Activated CD4-positive, alpha-beta T cell treated with anti-CD3 and anti-CD28 coated beads, Interleukin-2, amount 10 ng/mL, durations not matched to agents 7 days and 5 days (primary cell): ENCODE results near the gene ZFP62. TPM values are rescaled to one million over a fixed set of nuclear protein-coding genes. Genes with fewer than 3 reads are reported as not detected.
"Not testable (repeated sequence)": the region's sequence is repeated elsewhere in the genome, so short reads cannot be mapped to it uniquely, and the experiment has no call there.

Experiments
- CTCF ChIA-PET: fragments of 350-600 bp; sonication (Branson Sonifier 250); formaldehyde crosslinking; loops from one replicate; lab custom pipeline; 2021; ENCODE audit warnings: antibody characterized with exemption; lab: Charles Lee
- POLR2A ChIA-PET: fragments of 350-600 bp; sonication (Branson Sonifier 250); formaldehyde crosslinking; loops from one replicate; lab custom pipeline; 2021; ENCODE audit warnings: antibody characterized with exemption; lab: Charles Lee
- DNase-seq: peaks from one replicate; pipeline ENCODE4 v3.0.0-alpha.2; 2020
- H3K27ac Mint-ChIP-seq: one replicate; pipeline ENCODE4 v1.8.0; 2021; ENCODE audit warnings: mild to moderate bottlenecking, moderate library complexity, mixed read lengths
- H3K27me3 Mint-ChIP-seq: one replicate; pipeline ENCODE4 v1.8.0; 2021; ENCODE audit warnings: mixed read lengths
- H3K36me3 Mint-ChIP-seq: one replicate; pipeline ENCODE4 v1.8.0; 2021; ENCODE audit warnings: low read depth, mixed read lengths
- H3K4me1 Mint-ChIP-seq: one replicate; pipeline ENCODE4 v1.8.0; 2021; ENCODE audit warnings: mixed read lengths
- H3K4me3 Mint-ChIP-seq: one replicate; pipeline ENCODE4 v1.8.0; 2021; ENCODE audit warnings: mild to moderate bottlenecking, moderate library complexity, mixed read lengths
- H3K9me3 Mint-ChIP-seq: one replicate; pipeline ENCODE4 v1.8.0; 2021; ENCODE audit warnings: mixed read lengths
- total RNA-seq, 2 experiments: library from RNA; stranded (reverse); gene quantifications; one replicate each; pipeline ENCODE4 v1.2.3, GENCODE V29; 2021

ZFP62 gene
- total RNA-seq, result 10 to 100 TPM; 35.6 to 36.5 TPM

DNA sequence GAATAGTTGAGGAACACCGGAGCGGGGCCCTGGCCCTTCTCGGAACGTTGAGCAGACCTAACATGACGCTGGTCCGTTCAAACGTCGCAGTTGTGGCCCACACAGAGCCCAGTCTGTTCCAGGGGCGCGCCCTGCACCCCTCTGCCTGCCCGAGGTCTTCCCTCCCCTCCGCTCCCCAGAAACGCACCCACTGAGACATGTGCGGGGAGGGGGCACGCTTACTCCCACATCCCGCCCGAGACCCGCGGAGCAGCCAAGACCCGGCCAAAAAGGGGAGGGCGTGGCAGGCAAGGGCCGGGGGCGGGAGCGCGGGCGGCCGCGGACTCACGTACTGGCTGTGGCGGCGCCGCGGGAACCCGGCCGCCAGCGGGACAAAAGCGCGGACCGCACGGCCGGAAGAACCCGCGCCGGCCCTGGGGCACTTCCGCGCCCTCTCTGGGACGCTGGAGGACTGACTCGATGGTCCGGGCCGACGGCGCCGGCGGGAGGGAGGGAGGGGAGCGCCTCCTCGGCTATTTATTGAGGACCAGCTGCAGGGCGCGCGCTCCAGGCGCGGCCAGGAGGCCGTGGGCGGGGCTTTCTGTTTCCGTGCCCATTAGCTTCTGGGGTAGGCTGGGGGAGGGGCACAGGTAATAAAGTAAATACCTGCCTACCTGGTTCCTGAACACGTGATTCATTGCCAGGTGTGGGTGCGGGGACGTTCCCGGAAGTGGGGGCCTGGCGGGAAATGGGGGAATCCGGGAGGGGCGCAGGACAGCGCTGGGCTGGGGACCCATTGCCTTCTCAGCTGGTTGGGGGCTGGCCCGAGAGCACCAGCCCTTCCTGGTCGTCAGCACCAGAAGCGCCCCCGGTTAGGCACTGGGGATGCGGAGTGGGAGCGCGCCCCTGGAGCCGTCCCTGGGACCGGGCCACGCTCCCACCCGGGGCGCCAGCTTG, at the start of gene ZFP62:
Gene ZFP62, minus strand, starts transcription at position 390 of the 936 bp plus-strand sequence. Its CDS starts 57 bp downstream, at position 333.
- H3K36me3 Mint-ChIP-seq, result peaks cover 22% of the 10 kb centered on the region
- ChIA-PET CTCF (interaction anchor here (1.0 to 2.5 kb wide), 3 partner anchors 11 to 48 kb away, joined by 3 to 6 read pairs (median 4); no protein-coding TSS in a partner anchor), POLR2A (no interaction called here)
- peak within 1 kb of the TSS; percentile 95 for H3K4me3 Mint-ChIP-seq
- peaks cover 19% of the 10 kb centered on the region for H3K4me1 Mint-ChIP-seq
- DNase-seq, result peak; percentile 87
- H3K27me3 Mint-ChIP-seq, result peaks cover 5% of the 10 kb centered on the region
- H3K27ac Mint-ChIP-seq, result peak within 1 kb of the TSS; percentile 92
- no peaks in the 10 kb centered on the region for H3K9me3 Mint-ChIP-seq

DNA sequence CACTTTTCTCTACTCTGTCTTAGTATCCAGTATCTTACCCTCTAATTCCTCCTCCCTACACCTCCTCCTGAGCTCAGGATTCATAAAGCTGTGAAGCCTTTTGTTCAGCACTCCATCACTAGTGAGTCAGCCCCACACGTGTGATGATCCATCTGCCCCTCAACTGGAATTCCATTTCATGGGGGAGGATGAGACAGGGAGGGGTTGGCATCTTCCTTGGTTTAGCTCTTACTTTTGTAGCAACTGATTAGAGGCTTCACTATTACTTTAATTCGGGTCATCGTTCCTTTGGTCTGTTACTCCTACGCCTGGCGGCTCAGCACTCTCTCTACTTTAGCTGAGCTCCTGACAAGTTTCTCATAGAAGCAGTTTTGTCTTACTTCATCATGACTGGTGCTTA, 49.7 kb upstream of the ZFP62 start:
- ChIA-PET POLR2A (no interaction called here), CTCF (interaction anchor here (0.7 to 1.5 kb wide), 2 partner anchors 11 to 50 kb away, joined by 3 to 6 read pairs; no protein-coding TSS in a partner anchor)
- Mint-ChIP-seq H3K36me3 (no peaks in the 10 kb centered on the region), H3K4me1 (no peaks in the 10 kb centered on the region), H3K9me3 (peaks cover 3% of the 10 kb centered on the region), H3K27me3 (peaks cover 1% of the 10 kb centered on the region), H3K4me3 (no peak overlapping the region), H3K27ac (no peak overlapping the region)
- DNase-seq, result no peak

DNA sequence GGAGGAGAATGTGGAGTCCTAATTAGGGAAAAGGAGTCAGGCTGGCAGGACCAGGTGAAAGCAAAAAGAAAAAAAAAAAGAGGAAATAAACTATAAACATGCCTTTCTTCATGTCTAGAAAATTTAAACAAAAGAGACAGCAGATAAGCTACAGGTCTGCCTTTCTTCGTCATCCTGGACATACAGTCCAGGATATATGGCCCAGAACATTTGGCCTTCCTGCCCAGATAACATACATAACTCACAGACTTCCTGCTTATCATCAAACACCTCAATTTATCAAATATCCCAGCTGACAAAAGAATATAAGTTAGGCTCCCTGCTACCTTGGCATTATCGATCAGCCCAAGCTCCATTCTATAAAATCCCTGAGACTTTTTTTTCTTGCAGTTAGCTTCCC, 49.1 kb upstream of the ZFP62 start:
- POLR2A ChIA-PET, result no interaction called here
- DNase-seq, result no peak

DNA sequence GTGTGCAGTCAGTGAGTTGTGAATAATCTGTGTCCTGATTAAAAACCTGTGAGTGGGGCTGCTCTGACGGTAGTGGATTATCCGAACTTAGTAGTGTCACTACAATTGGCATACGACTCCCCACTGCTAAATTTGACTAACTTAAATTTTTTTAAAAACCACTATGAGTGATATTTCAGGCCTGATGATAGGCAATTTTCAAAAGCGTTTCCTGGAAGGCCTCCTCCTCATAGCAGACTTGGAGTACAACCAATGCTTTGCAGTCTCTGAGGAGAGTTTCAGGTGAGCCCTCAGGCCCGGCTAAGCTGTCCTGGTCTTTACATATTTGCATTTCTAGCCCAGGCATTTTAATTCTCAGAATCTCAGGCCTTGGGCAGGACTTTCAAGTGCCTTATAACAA, 48.7 kb upstream of the ZFP62 start:
- Mint-ChIP-seq H3K27ac (no peak overlapping the region), H3K4me1 (no peaks in the 10 kb centered on the region), H3K27me3 (peaks cover 2% of the 10 kb centered on the region), H3K36me3 (no peaks in the 10 kb centered on the region), H3K4me3 (no peak overlapping the region), H3K9me3 (no peaks in the 10 kb centered on the region)
- CTCF ChIA-PET, result interaction anchor here (0.6 to 0.7 kb wide), 2 partner anchors 51 to 275 kb away, joined by 3 to 6 read pairs; no protein-coding TSS in a partner anchor
- no peak for DNase-seq
- POLR2A ChIA-PET, result no interaction called here

More for the DNA sequence above, 49.1 kb upstream of the ZFP62 start:
- H3K4me1 Mint-ChIP-seq, result no peaks in the 10 kb centered on the region
- H3K9me3 Mint-ChIP-seq, result no peaks in the 10 kb centered on the region
- no peak overlapping the region for H3K27ac Mint-ChIP-seq
- no peaks in the 10 kb centered on the region for H3K36me3 Mint-ChIP-seq
- CTCF ChIA-PET, result interaction anchor here (0.6 to 0.7 kb wide), 2 partner anchors 51 to 274 kb away, joined by 3 to 6 read pairs; no protein-coding TSS in a partner anchor
- H3K27me3 Mint-ChIP-seq, result peaks cover 2% of the 10 kb centered on the region
- no peak overlapping the region for H3K4me3 Mint-ChIP-seq

DNA sequence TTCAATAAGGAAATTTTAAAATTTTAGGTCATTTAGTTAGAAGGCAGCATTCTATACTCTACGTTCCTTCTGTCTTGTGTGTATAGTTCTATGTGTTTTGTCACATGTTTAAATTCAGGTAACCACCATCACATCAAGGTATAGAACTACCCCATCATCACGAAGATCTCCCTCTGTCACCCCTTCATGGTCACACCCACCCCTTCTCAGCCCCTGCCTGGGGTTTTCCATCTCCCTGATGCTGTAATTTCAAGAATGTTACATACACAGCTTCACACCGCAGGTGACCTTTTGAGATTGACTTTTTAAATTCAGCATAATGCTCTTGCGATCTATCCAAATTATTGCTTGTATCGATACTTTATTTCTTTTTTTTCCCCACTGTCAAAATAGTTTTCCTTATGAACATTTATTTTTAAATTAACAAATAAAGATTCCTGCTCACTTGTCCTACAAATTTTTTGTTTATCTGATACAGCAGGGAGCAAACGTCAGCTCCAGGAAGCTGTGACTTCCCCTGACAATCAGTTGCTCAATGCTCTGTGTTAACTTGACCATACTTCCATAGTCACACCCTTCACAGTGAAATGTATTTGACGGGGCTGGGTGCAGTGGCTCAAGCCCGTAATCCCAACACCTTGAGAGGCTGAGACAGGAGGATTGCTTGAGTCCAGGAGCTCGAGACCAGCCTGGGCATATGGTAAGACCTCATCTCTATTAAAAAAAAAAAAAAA, 48.1 kb upstream of the ZFP62 start:
- Mint-ChIP-seq H3K4me3 (no peak overlapping the region), H3K27ac (no peak overlapping the region), H3K4me1 (no peaks in the 10 kb centered on the region), H3K27me3 (peaks cover 2% of the 10 kb centered on the region), H3K36me3 (no peaks in the 10 kb centered on the region), H3K9me3 (no peaks in the 10 kb centered on the region)
- ChIA-PET POLR2A (no interaction called here), CTCF (no interaction called here)
- no peak for DNase-seq

DNA sequence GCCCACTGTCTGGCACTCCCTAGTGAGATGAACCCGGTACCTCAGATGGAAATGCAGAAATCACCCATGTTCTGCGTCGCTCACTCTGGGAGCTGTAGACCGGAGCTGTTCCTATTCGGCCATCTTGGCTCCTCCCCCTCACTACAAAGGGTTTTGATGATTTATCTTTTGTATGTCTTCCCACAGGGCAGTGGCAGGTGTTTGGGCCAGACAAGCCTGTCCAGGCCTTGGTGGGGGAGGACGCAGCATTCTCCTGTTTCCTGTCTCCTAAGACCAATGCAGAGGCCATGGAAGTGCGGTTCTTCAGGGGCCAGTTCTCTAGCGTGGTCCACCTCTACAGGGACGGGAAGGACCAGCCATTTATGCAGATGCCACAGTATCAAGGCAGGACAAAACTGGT, 47.3 kb upstream of the ZFP62 start:
- Mint-ChIP-seq H3K27me3 (peaks cover 2% of the 10 kb centered on the region), H3K4me1 (no peaks in the 10 kb centered on the region), H3K4me3 (no peak overlapping the region), H3K9me3 (no peaks in the 10 kb centered on the region), H3K36me3 (no peaks in the 10 kb centered on the region), H3K27ac (no peak overlapping the region)
- DNase-seq, result no peak
- CTCF ChIA-PET, result no interaction called here
- POLR2A ChIA-PET, result no interaction called here

DNA sequence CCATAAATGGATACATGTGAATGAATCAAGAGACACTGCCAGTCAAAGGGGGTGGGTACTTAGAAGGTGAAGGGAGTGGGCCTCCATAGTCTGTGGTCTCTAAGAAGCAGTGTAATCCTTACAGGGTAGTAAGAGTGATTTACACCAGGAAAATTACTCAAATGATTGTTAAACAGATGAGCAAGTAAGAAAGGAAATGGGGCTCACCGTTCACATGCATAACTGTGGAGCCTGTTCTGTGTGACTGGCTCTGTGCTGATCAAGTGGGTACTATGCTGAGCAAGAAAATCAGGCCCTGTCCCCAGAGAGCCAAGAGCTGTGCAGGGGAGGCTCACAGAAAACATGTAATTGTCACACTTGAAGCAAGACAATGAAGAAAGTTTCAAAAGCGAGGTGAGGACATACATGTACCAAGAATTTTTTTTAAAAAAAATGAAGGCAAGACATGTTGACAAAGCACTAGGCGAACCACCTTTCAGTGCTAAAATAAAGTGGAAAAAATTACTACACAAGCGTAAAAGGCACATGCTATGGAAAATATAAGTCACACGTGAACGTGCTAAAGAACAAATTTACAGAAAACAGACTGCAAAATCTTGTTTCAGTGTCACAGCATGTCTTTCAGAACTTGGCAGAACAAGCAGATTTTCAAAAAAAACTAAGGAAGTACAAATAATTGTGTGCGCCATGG, 40.4 kb upstream of the ZFP62 start:
- no peak overlapping the region for H3K4me3 Mint-ChIP-seq
- no peak overlapping the region for H3K27ac Mint-ChIP-seq
- ChIA-PET POLR2A (no interaction called here), CTCF (no interaction called here)
- no peaks in the 10 kb centered on the region for H3K36me3 Mint-ChIP-seq
- DNase-seq, result no peak
- H3K9me3 Mint-ChIP-seq, result no peaks in the 10 kb centered on the region
- H3K27me3 Mint-ChIP-seq, result peaks cover 2% of the 10 kb centered on the region
- no peaks in the 10 kb centered on the region for H3K4me1 Mint-ChIP-seq

DNA sequence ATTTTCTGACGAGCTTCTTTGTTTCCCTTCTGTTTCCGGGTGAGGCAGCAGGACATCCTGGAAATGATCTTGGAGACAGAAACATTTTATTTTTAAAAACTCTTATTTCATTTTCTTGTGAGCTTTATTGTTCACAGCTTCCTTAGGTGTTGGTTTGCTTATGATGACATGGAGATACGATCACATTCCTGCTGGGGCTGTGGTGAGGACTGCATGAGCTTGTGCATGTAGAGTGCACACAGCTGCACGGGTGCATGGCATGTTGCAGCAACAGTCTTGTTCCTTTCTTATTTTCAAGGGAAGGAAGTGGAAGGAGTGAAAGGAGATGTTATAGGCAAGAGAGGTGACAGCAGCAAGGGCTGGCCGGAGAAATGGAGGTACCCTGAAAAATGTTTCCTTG, 39.1 kb upstream of the ZFP62 start:
- H3K9me3 Mint-ChIP-seq, result peaks cover 3% of the 10 kb centered on the region
- no peaks in the 10 kb centered on the region for H3K27me3 Mint-ChIP-seq
- ChIA-PET CTCF (interaction anchor here (0.8 kb wide), 1 partner anchor 11 kb away, joined by 3 read pairs; no protein-coding TSS in a partner anchor), POLR2A (no interaction called here)
- no peak overlapping the region for H3K4me3 Mint-ChIP-seq
- H3K36me3 Mint-ChIP-seq, result no peaks in the 10 kb centered on the region
- DNase-seq, result no peak
- no peak overlapping the region for H3K27ac Mint-ChIP-seq
- no peaks in the 10 kb centered on the region for H3K4me1 Mint-ChIP-seq

DNA sequence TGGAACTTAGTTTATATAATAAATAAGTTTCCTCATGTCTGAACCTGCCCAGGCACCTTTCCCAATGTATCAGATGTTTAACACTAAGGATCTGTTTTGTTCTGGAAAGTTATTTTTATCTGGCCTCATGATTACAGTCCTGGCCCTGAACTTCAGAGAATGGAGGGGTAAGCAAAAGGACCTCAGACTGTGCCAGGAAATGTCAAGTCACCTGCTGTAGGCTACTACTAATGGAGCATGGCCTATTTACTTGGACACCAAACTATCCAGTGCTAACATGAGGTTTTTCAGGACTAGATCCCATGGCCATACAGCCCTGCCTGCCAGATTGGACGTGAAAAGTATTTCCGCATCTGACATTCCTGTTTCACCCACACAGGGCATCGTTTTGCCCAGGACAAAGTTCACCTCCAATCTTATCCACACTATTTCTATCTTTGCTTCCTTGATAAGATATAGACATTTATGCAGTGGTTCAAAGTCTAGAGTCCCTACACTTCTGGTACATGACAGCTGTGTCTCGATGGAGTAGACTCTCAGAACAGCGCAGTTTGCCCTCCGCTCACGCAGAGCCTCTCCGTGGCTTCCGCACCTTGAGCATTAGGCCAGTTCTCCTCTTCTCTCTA, 37.7 kb upstream of the ZFP62 start, which contains the start of gene BTNL8:
Gene BTNL8, plus strand, starts transcription at position 539 of the 626 bp plus-strand sequence. CDS start 152 bp downstream, outside the sequence.
- ChIA-PET POLR2A (no interaction called here), CTCF (no interaction called here)
- H3K27me3 Mint-ChIP-seq, result peaks cover 3% of the 10 kb centered on the region

DNA sequence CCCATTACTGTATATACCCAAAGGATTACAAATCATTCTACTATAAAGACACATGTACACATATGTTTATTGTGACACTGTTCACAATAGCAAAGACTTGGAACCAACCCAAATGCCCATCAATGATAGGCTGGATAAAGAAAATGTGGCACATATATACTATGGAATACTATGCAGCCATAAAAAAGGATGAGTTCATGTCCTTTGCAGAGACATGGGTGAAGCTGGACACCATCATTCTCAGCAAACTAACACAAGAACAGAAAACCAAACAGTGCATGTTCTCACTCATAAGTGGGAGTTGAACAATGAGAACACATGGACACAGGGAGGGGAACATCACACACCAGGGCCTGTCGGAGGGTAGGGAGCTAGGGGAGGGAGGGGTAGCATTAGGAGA, 34.3 kb upstream of the ZFP62 start:
- H3K9me3 Mint-ChIP-seq, H3K4me1 Mint-ChIP-seq, POLR2A ChIA-PET, H3K4me3 Mint-ChIP-seq, H3K36me3 Mint-ChIP-seq, CTCF ChIA-PET, H3K27ac Mint-ChIP-seq, DNase-seq: not testable (repeated sequence)
- H3K27me3 Mint-ChIP-seq, result peaks cover 33% of the 10 kb centered on the region

More for the DNA sequence above, 37.7 kb upstream of the ZFP62 start, which contains the start of gene BTNL8:
- Mint-ChIP-seq H3K9me3 (peaks cover 3% of the 10 kb centered on the region), H3K4me1 (no peaks in the 10 kb centered on the region), H3K4me3 (no peak within 1 kb of the TSS), H3K27ac (no peak within 1 kb of the TSS), H3K36me3 (no peaks in the 10 kb centered on the region)
- DNase-seq, result no peak

DNA sequence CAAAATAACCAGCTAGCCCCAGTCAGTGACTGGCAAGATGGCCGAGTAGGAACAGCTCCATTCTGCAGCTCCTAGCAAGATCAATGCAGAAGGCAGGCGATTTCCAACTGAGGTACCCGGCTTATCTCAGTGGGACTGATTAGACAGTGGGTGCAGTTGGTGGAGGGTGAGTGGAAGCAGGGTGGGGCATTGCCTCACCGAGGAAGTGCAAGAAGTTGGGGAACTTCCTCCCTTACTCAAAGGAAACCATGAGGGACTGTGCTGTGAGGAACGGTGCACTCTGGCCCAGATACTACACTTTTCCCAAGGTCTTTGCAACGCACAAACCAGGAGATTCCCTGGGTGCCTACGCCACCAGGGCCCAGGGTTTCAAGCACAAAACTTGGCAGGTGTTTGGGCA, 28.3 kb upstream of the ZFP62 start:
- no peak for DNase-seq
- no peaks in the 10 kb centered on the region for H3K4me1 Mint-ChIP-seq
- POLR2A ChIA-PET, result no interaction called here
- no peaks in the 10 kb centered on the region for H3K36me3 Mint-ChIP-seq
- no peak overlapping the region for H3K27ac Mint-ChIP-seq
- CTCF ChIA-PET, result no interaction called here
- no peaks in the 10 kb centered on the region for H3K9me3 Mint-ChIP-seq
- H3K27me3 Mint-ChIP-seq, result peaks cover 47% of the 10 kb centered on the region
- H3K4me3 Mint-ChIP-seq, result no peak overlapping the region
